Tibial nerve (tissue), 4 donors: ENCODE data around the gene SLC29A4. TPM values are rescaled to one million over a fixed set of nuclear protein-coding genes. Genes with fewer than 3 reads are reported as not detected.
"Not testable (repeated sequence)": the region's sequence is repeated elsewhere in the genome, so short reads cannot be mapped to it uniquely, and the experiment has no call there.

ENCODE experiments used
- DNase-seq, 2 donors: peaks; one replicate each; pipeline ENCODE4 v3.0.0-alpha.2; 2019; ENCODE audit warnings: low spot score in 2 of 2
- H3K27ac ChIP-seq, 4 donors: fragments of 200-600 bp; sonication (generic) in 3 of 4; one replicate each; pipeline ENCODE4 v1.5.1; 2017 to 2019; ENCODE audit warnings: mild to moderate bottlenecking in 1 of 4
- H3K27me3 ChIP-seq, 2 donors: fragments of 200-600 bp; sonication (generic) in 1 of 2; one replicate each; pipeline versions ENCODE4 v1.5.1 to v1.6.0; 2017 to 2019
- H3K36me3 ChIP-seq, 3 donors: fragments of 200-600 bp; sonication (generic); one replicate each; pipeline ENCODE4 v1.5.1; 2018 to 2019
- H3K4me1 ChIP-seq, 4 donors: fragments of 200-600 bp; sonication (generic) in 3 of 4; one replicate each; pipeline ENCODE4 v1.5.1; 2017 to 2019
- H3K4me3 ChIP-seq, 4 donors: fragments of 200-600 bp; sonication (generic) in 3 of 4; one replicate each; pipeline ENCODE4 v1.5.1; 2017 to 2019; ENCODE audit warnings: mild to moderate bottlenecking in 1 of 4, moderate library complexity in 1 of 4
- H3K9me3 ChIP-seq, 4 donors: fragments of 200-600 bp; sonication (generic) in 3 of 4; one replicate each; pipeline ENCODE4 v1.5.1; 2017 to 2019
- CTCF ChIP-seq, 5 experiments: fragments of 200-600 bp in 3 of 5; fragments of 450-650 bp in 2 of 5; sonication (generic) in 3 of 5; IDR thresholded peaks; one replicate each; pipeline ENCODE4 v1.5.1; 2016 to 2019; ENCODE audit warnings: antibody characterized with exemption in 5 of 5, mild to moderate bottlenecking in 3 of 5, moderate library complexity in 2 of 5
- EP300 ChIP-seq, 2 donors: sonication (generic); formaldehyde crosslinking; IDR thresholded peaks; one replicate each; pipeline ENCODE4 v1.6.1; 2017; ENCODE audit warnings: antibody characterized with exemption in 2 of 2, mild to moderate bottlenecking in 1 of 2
- POLR2A ChIP-seq, 2 donors: fragments of 450-650 bp; IDR thresholded peaks; one replicate each; pipeline ENCODE4 v1.6.1; 2017; ENCODE audit warnings: antibody characterized with exemption in 2 of 2, mild to moderate bottlenecking in 2 of 2, moderate library complexity in 2 of 2
- WGBS, 2 donors: methylation state at CpG; one replicate each; pipeline ENCODE4 v1.1.5; 2018; 5-methylcytosine and 5-hydroxymethylcytosine counted together
- total RNA-seq, 4 donors: library from RNA; depleted of rRNA; stranded (reverse); fragments of >200 nt; gene quantifications; one replicate each; pipeline ENCODE4 v1.1.0, GENCODE V29; 2016

Gene SLC29A4
- total RNA-seq, 4 donors from 2014 or later, result 1.4 to 6.3 (median 2.7) TPM

- Histone ChIP-seq H3K4me1 (peaks cover 0 to 22% (median 7%) of the 10 kb centered on the region in 4 donors), H3K27me3 (peaks cover 0 to 19% of the 10 kb centered on the region in 2 donors), H3K4me3 (peak overlapping the region; percentile 15 to 54 (median 42)), H3K27ac (no peak overlapping the region), H3K9me3 (no peaks in the 10 kb centered on the region), H3K36me3 (no peaks in the 10 kb centered on the region)
- no peak for TF ChIP-seq CTCF (IDR thresholded peaks at IDR 0.05)
- TF ChIP-seq EP300 (IDR thresholded peaks at IDR 0.05), result no peak
- TF ChIP-seq POLR2A (IDR thresholded peaks at IDR 0.05), result no peak
- 19 to 42% methylated on average over 7 to 28 of the region's 46 CpGs for WGBS, 2 donors
- no peak for DNase-seq
Measured at GRCh38 chr7:5283421-5284303, 919 bp downstream of the SLC29A4 start.

GRCh38 chr7:5284304-5285281, 1.9 kb downstream of the SLC29A4 start:
- peaks cover 0 to 19% of the 10 kb centered on the region in 2 donors for H3K27me3 ChIP-seq
- DNase-seq, result no peak
- WGBS, 2 donors, result 36 to 48% methylated on average over 12 to 22 of the region's 24 CpGs
- no peaks in the 10 kb centered on the region for H3K9me3 ChIP-seq
- peaks cover 0 to 22% (median 7%) of the 10 kb centered on the region in 4 donors for H3K4me1 ChIP-seq
- no peak overlapping the region for H3K4me3 ChIP-seq
- H3K36me3 ChIP-seq, result no peaks in the 10 kb centered on the region
- H3K27ac ChIP-seq, result no peak overlapping the region
- TF ChIP-seq CTCF (IDR thresholded peaks at IDR 0.05) (no peak), POLR2A (IDR thresholded peaks at IDR 0.05) (no peak), EP300 (IDR thresholded peaks at IDR 0.05) (no peak)

- H3K36me3 ChIP-seq, result no peaks in the 10 kb centered on the region
- no peak overlapping the region for H3K4me3 ChIP-seq
- peaks cover 0 to 22% (median 7%) of the 10 kb centered on the region in 4 donors for H3K4me1 ChIP-seq
- no peak for TF ChIP-seq POLR2A (IDR thresholded peaks at IDR 0.05)
- no peak for TF ChIP-seq CTCF (IDR thresholded peaks at IDR 0.05)
- TF ChIP-seq EP300 (IDR thresholded peaks at IDR 0.05), result no peak
- no peak for DNase-seq
- H3K27ac ChIP-seq, result no peak overlapping the region
- H3K9me3 ChIP-seq, result no peaks in the 10 kb centered on the region
- WGBS, 2 donors, result 93 to 95% methylated on average over 9 of the region's 9 CpGs
- peaks cover 0 to 19% of the 10 kb centered on the region in 2 donors for H3K27me3 ChIP-seq
Measured at GRCh38 chr7:5286933-5287332, 4.2 kb downstream of the SLC29A4 start.

GRCh38 chr7:5287373-5287772, 4.6 kb downstream of the SLC29A4 start:
- peaks cover 0 to 22% (median 7%) of the 10 kb centered on the region in 4 donors for H3K4me1 ChIP-seq
- H3K36me3 ChIP-seq, H3K27ac ChIP-seq, H3K4me3 ChIP-seq, DNase-seq, H3K9me3 ChIP-seq: not testable (repeated sequence)
- WGBS, 2 donors, result 83 to 91% methylated on average over 5 of the region's 5 CpGs
- H3K27me3 ChIP-seq, result peaks cover 0 to 19% of the 10 kb centered on the region in 2 donors

GRCh38 chr7:5287802-5288201, 5.1 kb downstream of the SLC29A4 start:
- WGBS, 2 donors, result 86 to 94% methylated on average over 19 of the region's 19 CpGs
- Histone ChIP-seq H3K9me3 (no peaks in the 10 kb centered on the region), H3K27ac (no peak overlapping the region), H3K4me3 (no peak overlapping the region), H3K4me1 (peaks cover 0 to 22% (median 7%) of the 10 kb centered on the region in 4 donors), H3K27me3 (peaks cover 0 to 19% of the 10 kb centered on the region in 2 donors), H3K36me3 (no peaks in the 10 kb centered on the region)
- TF ChIP-seq CTCF (IDR thresholded peaks at IDR 0.05) (no peak), EP300 (IDR thresholded peaks at IDR 0.05) (no peak), POLR2A (IDR thresholded peaks at IDR 0.05) (no peak)
- no peak for DNase-seq

GRCh38 chr7:5288560-5288959, 5.8 kb downstream of the SLC29A4 start:
- H3K4me1 ChIP-seq, result peaks cover 0 to 17% (median 2%) of the 10 kb centered on the region in 4 donors
- not testable (repeated sequence) for H3K4me3 ChIP-seq, H3K27ac ChIP-seq, H3K36me3 ChIP-seq, H3K9me3 ChIP-seq, DNase-seq
- WGBS, 2 donors, result 86 to 91% methylated on average over 8 of the region's 8 CpGs
- peaks cover 0 to 15% of the 10 kb centered on the region in 2 donors for H3K27me3 ChIP-seq
